Tibial nerve (tissue), 4 donors: ENCODE data around the gene RUNX2. TPM values are rescaled to one million over a fixed set of nuclear protein-coding genes. Genes with fewer than 3 reads are reported as not detected.

Experiments used
- DNase-seq, 2 donors: peaks; one replicate each; pipeline ENCODE4 v3.0.0-alpha.2; 2019; ENCODE audit warnings: low spot score in 2 of 2
- H3K27ac ChIP-seq, 4 donors: fragments of 200-600 bp; sonication (generic) in 3 of 4; one replicate each; pipeline ENCODE4 v1.5.1; 2017 to 2019; ENCODE audit warnings: mild to moderate bottlenecking in 1 of 4
- H3K27me3 ChIP-seq, 2 donors: fragments of 200-600 bp; sonication (generic) in 1 of 2; one replicate each; pipeline versions ENCODE4 v1.5.1 to v1.6.0; 2017 to 2019
- H3K36me3 ChIP-seq, 3 donors: fragments of 200-600 bp; sonication (generic); one replicate each; pipeline ENCODE4 v1.5.1; 2018 to 2019
- H3K4me1 ChIP-seq, 4 donors: fragments of 200-600 bp; sonication (generic) in 3 of 4; one replicate each; pipeline ENCODE4 v1.5.1; 2017 to 2019
- H3K4me3 ChIP-seq, 4 donors: fragments of 200-600 bp; sonication (generic) in 3 of 4; one replicate each; pipeline ENCODE4 v1.5.1; 2017 to 2019; ENCODE audit warnings: mild to moderate bottlenecking in 1 of 4, moderate library complexity in 1 of 4
- H3K9me3 ChIP-seq, 4 donors: fragments of 200-600 bp; sonication (generic) in 3 of 4; one replicate each; pipeline ENCODE4 v1.5.1; 2017 to 2019
- EP300 ChIP-seq, 2 donors: sonication (generic); formaldehyde crosslinking; IDR thresholded peaks; one replicate each; pipeline ENCODE4 v1.6.1; 2017; ENCODE audit warnings: antibody characterized with exemption in 2 of 2, mild to moderate bottlenecking in 1 of 2
- POLR2A ChIP-seq, 2 donors: fragments of 450-650 bp; IDR thresholded peaks; one replicate each; pipeline ENCODE4 v1.6.1; 2017; ENCODE audit warnings: antibody characterized with exemption in 2 of 2, mild to moderate bottlenecking in 2 of 2, moderate library complexity in 2 of 2
- WGBS, 2 donors: methylation state at CpG; one replicate each; pipeline ENCODE4 v1.1.5; 2018; 5-methylcytosine and 5-hydroxymethylcytosine counted together
- total RNA-seq, 4 donors: library from RNA; depleted of rRNA; stranded (reverse); fragments of >200 nt; gene quantifications; one replicate each; pipeline ENCODE4 v1.1.0, GENCODE V29; 2016
- TF ChIP-seq, protein P1 (sequence below), 5 experiments: fragments of 200-600 bp in 3 of 5; fragments of 450-650 bp in 2 of 5; sonication (generic) in 3 of 5; IDR thresholded peaks; one replicate each; pipeline ENCODE4 v1.5.1; 2016 to 2019; ENCODE audit warnings: antibody characterized with exemption in 5 of 5, mild to moderate bottlenecking in 3 of 5, moderate library complexity in 2 of 5

RUNX2 gene
- total RNA-seq, 4 donors from 2014 or later: 6.3 to 12.3 (median 7.8) TPM

DNA sequence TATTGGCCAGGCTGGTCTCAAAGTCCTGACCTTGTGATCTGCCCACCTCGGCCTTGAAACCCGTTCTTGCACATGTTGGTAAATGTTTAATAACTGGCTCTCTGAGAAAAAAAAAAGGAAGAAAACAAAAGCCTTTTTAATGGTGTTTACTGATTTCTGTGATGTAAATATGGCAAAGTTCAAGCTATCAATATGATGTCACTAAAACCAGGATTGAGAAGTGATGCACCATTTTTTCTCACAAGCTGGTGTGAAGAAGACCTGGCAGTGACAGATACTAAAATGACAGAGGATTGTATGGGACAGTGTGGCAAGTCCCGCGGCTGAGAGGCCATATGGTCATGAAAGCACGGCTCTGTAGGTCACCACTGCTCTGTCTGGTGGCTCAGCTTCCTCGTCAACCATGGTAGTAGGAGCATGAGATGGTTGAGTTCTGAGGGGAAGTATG, 245.9 kb downstream of the RUNX2 start:
- Histone ChIP-seq H3K36me3 (no peaks in the 10 kb centered on the region), H3K27ac (no peak overlapping the region), H3K9me3 (no peaks in the 10 kb centered on the region), H3K27me3 (no peaks in the 10 kb centered on the region), H3K4me1 (peaks cover 0 to 32% (median 18%) of the 10 kb centered on the region in 4 donors), H3K4me3 (no peak overlapping the region)
- no peak for DNase-seq
- TF ChIP-seq EP300 (IDR thresholded peaks at IDR 0.05) (no peak), POLR2A (IDR thresholded peaks at IDR 0.05) (no peak)
- TF ChIP-seq, protein P1, sequence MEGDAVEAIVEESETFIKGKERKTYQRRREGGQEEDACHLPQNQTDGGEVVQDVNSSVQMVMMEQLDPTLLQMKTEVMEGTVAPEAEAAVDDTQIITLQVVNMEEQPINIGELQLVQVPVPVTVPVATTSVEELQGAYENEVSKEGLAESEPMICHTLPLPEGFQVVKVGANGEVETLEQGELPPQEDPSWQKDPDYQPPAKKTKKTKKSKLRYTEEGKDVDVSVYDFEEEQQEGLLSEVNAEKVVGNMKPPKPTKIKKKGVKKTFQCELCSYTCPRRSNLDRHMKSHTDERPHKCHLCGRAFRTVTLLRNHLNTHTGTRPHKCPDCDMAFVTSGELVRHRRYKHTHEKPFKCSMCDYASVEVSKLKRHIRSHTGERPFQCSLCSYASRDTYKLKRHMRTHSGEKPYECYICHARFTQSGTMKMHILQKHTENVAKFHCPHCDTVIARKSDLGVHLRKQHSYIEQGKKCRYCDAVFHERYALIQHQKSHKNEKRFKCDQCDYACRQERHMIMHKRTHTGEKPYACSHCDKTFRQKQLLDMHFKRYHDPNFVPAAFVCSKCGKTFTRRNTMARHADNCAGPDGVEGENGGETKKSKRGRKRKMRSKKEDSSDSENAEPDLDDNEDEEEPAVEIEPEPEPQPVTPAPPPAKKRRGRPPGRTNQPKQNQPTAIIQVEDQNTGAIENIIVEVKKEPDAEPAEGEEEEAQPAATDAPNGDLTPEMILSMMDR (IDR thresholded peaks at IDR 0.05): no peak
- WGBS, 2 donors: 87 to 91% methylated on average over 6 of the region's 6 CpGs

DNA sequence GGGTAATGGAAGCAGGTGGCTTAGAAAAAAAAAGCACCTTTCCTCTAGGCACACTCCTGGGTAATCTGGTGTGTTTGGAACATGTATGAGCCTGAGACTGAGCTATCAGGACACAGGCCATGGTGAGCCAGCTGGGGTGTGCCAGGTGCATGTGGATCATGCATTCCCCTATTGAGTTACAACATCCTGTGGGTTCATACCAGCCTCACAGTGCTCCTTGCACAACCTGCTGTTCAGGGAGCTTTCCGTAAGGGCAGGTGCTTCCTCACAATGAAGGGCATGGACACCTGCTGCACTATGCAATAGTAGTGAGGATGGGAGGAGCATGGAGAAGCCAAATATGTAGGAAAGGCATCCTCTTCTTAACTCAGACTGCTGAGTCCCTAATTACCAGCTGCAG, 246.8 kb downstream of the RUNX2 start:
- no peaks in the 10 kb centered on the region for H3K9me3 ChIP-seq
- TF ChIP-seq, protein P1 (IDR thresholded peaks at IDR 0.05): no peak
- TF ChIP-seq EP300 (IDR thresholded peaks at IDR 0.05): no peak
- H3K27ac ChIP-seq: no peak overlapping the region
- no peaks in the 10 kb centered on the region for H3K36me3 ChIP-seq
- no peak overlapping the region for H3K4me3 ChIP-seq
- H3K27me3 ChIP-seq: no peaks in the 10 kb centered on the region
- H3K4me1 ChIP-seq: peaks cover 0 to 23% (median 11%) of the 10 kb centered on the region in 4 donors
- 83 to 88% methylated on average over 1 of the region's 1 CpG for WGBS, 2 donors
- DNase-seq: no peak

DNA sequence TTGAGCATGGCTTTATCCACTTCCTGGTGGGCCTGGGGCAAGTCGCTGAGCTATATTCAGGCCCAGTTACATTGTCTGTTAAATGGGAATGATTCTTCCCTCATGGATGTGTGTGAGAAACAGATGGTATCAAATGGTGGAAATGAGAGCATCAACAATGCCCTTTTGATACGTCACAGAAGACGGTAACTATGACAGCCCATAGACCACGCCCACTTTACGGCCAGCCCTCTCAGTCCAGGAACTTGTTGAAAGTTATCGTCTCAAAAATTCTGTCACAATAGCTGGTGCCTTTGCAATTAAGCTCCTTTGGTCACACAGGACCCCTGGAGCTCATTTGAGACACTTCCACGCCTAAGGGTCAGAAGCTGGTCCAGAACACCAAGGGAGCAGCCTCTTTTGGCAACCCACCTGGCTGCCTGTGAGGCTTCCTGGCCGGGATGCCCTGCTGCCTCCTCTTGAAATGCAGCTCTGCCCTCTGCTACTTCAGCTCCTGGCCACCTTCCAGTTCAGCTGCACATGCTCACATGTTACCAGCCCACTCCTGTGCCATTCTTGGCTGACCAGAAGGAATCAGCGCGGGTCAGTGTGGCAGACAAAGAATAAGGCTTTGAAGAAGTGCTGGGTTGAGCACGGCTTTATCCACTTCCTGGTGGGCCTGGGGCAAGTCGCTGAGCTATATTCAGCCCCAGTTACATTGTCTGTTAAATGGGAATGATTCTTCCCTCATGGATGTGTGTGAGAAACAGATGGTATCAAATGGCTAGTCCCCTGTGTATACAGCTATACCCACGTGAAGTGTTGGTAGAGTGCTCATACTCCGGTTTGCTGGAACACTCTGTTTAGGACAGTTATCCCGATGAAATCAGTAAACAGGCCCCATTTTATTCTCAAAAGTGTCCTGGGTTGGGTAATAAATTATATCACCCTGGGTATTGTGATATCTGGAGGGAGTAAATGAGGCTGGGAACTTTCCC, 248.8 kb downstream of the RUNX2 start:
- H3K27me3 ChIP-seq: no peaks in the 10 kb centered on the region
- peaks cover 0 to 6% (median 0%) of the 10 kb centered on the region in 4 donors for H3K9me3 ChIP-seq
- H3K4me1 ChIP-seq: peaks cover 0 to 20% (median 11%) of the 10 kb centered on the region in 4 donors
- no peak for DNase-seq
- no peaks in the 10 kb centered on the region for H3K36me3 ChIP-seq
- WGBS, 2 donors: 75 to 79% methylated on average over 15 of the region's 15 CpGs
- TF ChIP-seq, protein P1 (IDR thresholded peaks at IDR 0.05): no peak
- peak in 1 of 2 donors; percentile 35 for TF ChIP-seq EP300 (IDR thresholded peaks at IDR 0.05)
- H3K4me3 ChIP-seq: no peak overlapping the region
- peak overlapping the region in 3 of 4 donors; percentile 32 to 74 (median 67) for H3K27ac ChIP-seq

DNA sequence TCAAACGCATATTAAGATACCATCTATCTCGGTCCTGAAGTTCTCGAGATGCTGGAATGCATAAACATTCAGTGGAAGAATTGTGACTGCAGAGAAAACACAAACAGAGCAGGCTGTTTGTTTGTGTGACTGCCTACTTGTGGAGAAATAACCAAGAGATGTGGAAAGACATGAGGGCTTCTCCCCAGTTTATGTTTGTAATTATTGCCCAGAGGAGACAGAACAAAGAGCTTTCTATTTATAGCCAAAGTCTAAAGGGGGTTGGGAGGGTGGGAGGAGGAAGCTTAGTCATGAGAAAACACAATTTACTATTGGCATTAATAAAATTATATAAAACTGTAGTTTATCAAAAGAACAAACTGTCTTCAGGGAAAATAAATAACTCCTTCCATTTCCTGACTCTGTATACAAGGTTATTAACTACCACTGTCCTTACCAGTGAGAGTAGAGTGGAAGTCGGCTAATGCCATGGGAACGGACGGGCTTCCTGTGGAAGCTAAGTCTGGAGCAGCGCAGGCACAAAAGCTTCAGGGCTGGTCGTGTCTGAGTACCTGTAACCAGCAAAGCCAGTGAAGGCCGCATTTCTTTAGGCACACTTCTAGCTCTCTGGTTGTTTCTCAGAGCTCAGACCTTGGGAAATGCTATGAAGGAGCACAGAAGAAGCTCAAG, 249.8 kb downstream of the RUNX2 start:
- Histone ChIP-seq H3K36me3 (no peaks in the 10 kb centered on the region), H3K27me3 (no peaks in the 10 kb centered on the region), H3K4me3 (no peak overlapping the region), H3K27ac (peak overlapping the region in 2 of 4 donors; percentile 67 to 74), H3K4me1 (peaks cover 0 to 20% (median 11%) of the 10 kb centered on the region in 4 donors), H3K9me3 (peaks cover 0 to 14% (median 0%) of the 10 kb centered on the region in 4 donors)
- WGBS, 2 donors: 48 to 54% methylated on average over 9 of the region's 9 CpGs
- TF ChIP-seq, protein P1 (IDR thresholded peaks at IDR 0.05): peak in 1 of 5 experiments; percentile 6
- TF ChIP-seq POLR2A (IDR thresholded peaks at IDR 0.05): no peak
- no peak for DNase-seq

DNA sequence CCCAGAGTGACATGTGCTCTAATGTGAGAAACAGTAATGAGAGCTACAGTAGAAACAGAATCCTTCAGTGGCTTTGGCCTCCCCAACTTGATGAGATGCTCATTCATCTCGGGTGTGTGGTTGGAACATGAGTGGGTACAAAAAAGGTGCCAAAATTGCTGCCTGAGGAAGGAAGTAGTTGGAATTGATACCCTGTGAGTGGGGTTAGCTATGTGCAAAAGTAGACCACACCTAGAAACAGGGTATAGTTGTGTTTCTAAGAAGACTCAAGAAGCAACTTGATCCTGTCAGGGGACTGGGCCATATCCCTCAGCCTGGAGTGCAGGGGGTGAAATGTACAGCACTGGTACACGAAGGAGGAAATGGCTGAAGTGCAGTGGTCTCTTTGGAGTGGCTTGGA, 256.0 kb downstream of the RUNX2 start:
- 68 to 81% methylated on average over 2 of the region's 2 CpGs for WGBS, 2 donors
- H3K4me1 ChIP-seq: no peaks in the 10 kb centered on the region
- no peak overlapping the region for H3K4me3 ChIP-seq
- H3K27me3 ChIP-seq: no peaks in the 10 kb centered on the region
- H3K9me3 ChIP-seq: peaks cover 0 to 17% (median 0%) of the 10 kb centered on the region in 4 donors
- TF ChIP-seq POLR2A (IDR thresholded peaks at IDR 0.05): no peak
- TF ChIP-seq, protein P1 (IDR thresholded peaks at IDR 0.05): no peak
- no peak for TF ChIP-seq EP300 (IDR thresholded peaks at IDR 0.05)
- DNase-seq: no peak
- no peak overlapping the region for H3K27ac ChIP-seq
- H3K36me3 ChIP-seq: no peaks in the 10 kb centered on the region
